ENCODE data around the gene KIF26B.
"Not testable (repeated sequence)": the region's sequence is repeated elsewhere in the genome, so short reads cannot be mapped to it uniquely, and the experiment has no call there.

KIF26B gene

DNA sequence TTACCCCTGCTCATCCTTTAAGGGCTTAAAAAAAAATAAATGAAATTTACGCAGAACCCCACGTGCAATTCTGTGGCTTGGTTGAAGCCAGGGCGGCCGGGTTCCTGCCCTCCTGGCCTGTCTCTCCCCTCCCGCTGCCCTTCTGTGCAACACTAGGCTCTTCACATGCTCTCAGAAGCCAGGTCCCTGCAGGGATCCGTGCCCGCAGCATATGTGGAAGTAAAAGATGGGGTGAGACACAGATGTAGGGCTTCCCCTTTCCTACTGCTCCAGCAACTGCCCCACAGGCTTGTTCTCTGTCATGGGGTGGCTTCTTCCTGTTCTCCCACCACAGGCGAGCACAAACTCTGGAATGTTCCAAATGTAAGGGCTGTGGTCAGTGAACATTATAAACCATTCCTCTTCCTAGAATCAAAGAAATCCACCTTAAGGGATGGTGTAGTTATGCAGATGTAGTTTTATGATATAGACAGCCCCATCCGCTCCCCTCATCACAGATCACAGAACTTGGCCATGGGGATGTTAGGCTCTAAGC is 535.4 kb downstream of the KIF26B start:
- DNase-seq = no peak

DNA sequence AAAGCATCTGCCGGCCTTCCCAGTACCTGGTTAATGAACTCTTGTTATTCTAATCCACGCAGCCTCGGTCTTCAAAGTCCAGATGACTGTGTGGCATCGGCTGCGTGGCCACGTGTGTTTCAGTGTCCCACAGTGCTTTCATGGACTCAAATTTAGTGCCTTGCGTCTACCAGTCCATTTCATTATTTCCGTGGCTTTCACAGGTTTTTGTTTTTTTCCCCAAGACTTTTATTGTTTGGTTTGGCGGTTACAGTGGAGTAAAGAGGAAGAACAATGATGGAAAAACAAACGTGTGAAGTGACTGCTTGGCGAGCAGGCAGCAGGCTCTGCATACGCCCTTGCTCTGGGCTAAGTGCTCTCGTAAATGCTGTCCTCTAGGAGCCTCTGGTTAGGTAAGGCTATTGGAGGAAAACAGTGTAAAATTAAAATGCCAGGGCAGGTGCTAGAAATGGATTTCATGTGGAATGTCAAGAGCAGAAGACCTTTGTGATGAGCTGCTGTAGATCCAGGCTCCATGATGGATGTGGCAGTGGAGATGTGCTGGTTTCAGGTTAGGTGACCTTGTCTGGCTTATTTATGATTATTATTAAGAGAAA is 536.3 kb downstream of the KIF26B start:
- no peak for DNase-seq

DNA sequence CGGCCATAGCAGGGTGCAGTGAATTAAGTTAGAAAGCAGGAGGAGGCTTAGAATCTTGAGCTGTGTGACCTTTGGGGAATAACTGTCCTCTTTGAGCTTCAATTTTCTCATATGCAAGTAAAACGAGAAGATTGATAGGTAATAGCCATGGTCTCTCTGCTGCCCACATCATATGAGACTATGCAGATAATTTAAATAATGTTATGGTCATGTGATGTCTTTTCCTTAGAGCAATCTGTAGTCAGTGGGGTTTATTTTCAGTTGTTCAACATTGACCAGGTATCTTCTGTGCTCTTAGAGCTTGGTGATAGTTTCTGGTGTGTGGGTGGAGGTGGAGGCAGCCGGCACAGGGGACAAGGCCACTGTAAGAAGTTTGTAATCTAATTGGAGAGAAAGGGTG is 537.1 kb downstream of the KIF26B start:
- DNase-seq = no peak

DNA sequence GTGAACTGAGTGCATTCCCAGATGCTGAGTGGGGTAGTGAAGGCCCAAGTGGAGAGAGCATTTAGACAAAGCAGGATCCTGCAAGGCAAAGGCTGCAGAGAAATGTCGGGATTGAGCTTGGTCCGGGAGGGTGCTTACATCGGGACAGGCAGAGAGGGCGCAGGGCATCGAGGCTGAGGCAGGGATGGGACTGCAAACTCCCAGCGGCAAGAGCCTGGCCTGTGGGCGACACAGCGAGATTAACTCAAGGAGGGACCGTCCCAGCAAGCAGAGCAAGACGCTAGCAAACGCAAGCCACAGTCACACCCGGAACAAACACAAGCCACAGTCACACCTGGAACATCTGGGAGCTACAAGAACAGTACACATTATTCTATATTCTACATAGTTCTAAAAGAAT is 537.5 kb downstream of the KIF26B start:
- DNase-seq = no peak

DNA sequence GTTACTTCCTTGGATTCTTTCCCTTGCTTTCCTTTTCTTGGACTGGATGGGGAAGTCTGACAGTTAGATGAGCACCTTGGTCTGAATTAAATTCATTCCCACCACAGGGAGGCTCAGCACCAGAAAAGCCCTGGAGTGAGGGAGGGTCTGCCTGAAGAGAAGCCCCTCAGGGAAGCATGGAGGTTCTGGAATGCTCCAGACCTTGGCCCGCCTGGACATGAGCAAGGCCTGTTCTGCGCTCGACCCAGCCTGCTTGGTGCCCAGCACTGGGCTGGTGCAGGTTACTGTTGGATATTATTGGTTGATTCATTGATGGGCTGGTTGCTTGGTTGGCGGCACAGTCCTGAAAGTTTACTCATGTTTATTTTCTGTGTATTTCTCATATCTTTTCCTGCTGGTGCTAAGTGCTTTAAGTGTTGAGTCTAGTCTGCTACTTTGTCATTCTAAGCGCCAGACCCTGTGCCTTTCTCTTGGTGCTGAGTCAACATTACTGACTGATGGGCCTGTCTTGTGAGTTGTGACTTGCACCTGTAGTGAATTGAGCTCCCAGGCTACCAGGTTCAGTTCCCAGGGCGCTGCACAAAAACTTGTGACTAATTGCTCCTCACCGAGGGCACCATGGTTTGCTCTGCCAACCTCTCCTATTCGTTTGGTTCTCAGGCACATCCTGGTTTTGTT is 538.5 kb downstream of the KIF26B start:
- DNase-seq = no peak

DNA sequence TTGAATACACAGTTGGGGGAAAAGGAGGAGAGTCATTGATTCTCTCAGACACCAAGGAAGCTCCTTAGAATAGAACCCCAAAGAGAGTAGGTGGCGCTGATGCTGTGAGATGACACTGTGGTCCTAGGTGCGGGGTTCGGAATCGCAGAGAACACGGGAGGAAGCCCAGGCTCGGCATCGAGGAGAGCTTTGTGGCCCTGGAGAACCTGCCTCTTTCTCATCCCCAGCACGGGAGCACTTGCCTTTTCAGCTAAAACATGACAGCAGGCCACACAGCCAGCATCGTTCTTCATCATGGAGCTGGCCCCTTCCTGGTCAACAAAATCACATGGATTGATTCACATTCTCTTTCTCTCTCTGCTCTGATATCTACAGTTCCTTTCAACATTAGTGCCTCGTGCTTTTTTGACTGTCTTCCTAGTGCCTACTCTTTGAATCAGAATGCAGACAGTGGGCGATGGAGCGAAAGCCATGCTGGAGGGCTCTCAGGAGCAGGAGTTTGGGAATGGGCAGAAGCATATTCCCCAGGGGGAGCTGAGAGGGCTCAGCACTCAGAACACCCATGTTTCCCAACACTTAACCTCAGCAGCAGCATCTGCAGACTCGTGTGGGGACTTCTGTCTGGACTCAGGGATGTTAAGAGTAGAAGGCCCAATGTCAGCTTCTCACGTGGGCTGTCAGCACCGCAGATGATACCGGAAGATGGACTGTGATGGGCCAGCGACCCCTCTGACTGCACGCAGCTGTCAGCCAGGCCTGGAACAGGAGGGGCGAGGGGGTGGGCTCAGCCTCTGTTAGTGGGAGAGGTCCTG is 539.4 kb downstream of the KIF26B start:
- no peak for DNase-seq

DNA sequence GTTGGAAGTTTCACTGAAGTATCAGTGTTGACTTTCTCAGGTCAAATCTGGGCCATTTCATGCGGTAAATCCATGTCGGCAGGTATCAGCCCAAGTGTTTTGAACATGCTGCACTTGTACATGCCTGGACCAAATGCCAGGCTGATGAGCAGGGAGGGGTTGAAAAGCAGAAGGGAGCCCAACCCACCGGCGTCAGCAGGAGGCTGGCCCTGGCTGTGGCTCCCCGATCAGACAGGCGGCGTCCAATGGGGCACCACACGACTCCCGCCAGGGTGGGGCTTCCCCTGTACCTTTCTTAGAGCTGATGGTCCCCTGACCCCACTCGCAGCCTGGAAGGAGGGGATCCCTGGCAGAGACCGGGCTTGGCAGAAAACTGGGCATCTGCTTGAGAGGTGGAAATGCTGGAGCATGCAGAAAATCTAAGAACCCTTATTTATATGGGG is 540.0 kb downstream of the KIF26B start:
- DNase-seq = no peak

DNA sequence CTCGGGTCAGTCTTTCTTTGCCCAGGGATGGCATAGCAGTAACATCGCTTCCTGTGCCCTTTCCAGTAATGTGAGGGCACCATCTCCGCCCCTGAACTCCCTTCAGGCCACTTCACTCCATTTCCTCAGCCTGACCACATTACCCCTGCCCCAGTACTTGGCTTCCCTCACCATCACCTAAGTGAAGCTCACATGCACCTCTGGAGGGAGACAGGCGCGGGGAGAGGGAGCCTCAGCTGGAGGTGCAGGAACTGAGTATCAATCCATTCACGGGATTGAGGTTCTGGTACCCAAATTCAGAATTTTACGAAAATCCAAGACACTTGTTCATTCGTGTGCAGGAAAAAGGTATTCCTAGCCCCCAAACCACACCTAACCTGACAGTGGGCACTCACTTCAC is 540.4 kb downstream of the KIF26B start:
- no peak for DNase-seq

DNA sequence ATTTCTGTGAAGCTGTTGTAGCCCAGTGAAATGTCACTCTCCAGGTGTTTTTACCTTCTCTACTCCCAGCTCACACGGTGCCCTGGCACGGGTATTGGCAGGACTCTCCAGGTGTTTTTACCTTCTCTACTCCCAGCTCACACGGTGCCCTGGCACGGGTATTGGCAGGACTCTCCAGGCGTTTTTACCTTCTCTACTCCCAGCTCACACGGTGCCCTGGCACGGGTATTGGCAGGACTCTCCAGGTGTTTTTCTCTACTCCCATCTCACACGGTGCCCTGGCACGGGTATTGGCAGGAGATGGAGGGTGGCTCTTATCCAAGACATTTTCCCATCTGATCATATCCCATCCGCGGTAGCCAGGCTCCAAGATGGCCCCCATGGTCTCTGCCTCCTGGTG is 540.9 kb downstream of the KIF26B start:
- not testable (repeated sequence) for DNase-seq

DNA sequence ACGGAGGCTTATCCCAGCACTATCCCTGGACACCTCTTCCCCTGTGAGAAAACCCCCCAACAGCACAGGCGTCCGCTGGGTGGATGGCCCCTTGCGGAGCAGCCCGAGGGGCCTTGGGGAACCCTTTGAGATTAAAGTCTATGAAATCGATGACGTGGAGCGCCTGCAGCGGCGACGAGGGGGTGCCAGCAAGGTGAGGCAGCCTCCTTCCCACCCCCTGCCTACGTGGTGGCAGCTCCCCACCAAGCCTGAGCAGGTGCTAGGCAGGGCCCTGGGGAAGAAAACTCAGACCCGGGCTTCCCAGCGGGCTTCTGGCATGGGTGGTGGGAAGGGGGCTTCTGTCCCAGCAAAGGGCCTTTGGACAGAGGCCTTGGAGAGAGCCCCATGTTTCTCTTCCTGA is 543.3 kb downstream of the KIF26B start:
- DNase-seq = no peak

DNA sequence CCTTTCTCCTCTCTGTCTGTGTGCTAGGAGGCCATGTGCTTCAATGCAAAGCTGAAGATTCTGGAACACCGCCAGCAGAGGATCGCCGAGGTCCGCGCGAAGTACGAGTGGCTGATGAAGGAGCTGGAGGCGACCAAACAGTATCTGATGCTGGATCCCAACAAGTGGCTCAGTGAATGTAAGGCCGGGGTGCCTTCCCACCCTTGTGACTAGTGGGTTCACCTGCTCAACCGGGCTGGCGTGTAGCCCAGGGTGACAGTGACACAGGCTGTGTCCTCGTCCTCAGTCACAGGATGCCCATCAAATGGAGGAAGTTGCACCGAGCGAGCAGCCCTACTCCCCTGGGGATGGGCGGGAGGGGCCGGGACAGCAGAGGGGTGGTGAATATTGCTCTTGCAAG is 544.1 kb downstream of the KIF26B start:
- DNase-seq = no peak

DNA sequence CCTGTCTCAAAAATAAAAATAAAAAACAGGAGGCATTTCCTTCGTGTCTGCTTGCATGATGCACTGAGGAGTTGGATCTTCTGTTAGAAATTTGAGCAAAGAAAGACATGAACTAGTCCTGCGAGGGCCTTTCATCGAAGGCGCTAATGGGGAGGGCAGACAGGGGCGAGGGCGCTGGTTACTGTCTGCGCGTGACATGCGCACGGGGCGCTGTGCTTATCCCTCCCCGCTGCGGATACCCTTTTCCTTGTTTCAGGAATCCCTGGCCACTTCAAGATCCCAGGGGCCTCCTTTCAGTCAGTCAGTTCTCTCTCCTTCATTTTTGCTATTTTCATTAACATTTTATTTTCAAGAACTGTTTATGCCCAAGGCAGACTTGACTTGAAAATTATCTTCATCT is 545.8 kb downstream of the KIF26B start:
- no peak for DNase-seq

DNA sequence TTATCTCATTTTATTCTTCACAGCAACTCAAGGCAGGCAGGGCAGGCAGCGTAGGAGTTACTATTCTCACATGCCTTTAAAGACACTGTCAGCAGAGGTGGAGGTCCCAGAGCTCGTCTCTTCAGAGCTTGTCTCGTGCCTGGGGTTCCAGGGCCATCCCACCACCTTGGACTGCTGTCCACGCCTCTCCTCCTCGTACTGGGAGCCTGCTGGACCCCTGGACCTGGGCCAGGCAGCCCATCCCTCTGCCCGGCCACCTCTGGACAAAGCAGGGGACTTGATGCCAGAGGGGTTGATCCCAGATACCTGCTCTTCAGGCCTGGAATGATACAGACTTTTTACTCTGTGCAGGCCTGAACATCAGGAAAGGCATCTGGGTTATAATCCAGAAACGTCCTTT is 546.8 kb downstream of the KIF26B start:
- no peak for DNase-seq

DNA sequence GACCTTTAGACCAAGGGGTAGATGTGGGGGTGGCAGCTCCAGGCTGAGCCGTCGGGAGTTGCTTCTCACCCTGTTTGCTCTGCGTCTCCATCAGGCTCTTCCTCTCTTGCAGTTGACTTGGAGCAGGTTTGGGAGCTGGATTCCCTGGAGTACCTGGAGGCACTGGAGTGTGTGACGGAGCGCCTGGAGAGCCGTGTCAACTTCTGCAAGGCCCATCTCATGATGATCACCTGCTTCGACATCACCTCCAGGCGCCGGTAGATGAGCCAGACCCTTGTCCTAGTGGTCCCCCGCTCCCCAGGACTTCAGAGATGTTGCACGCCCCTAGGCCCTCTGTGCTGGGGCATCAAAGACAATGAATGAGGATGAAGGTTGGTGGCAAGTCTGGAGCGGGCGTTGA is 547.6 kb downstream of the KIF26B start:
- DNase-seq = no peak

DNA sequence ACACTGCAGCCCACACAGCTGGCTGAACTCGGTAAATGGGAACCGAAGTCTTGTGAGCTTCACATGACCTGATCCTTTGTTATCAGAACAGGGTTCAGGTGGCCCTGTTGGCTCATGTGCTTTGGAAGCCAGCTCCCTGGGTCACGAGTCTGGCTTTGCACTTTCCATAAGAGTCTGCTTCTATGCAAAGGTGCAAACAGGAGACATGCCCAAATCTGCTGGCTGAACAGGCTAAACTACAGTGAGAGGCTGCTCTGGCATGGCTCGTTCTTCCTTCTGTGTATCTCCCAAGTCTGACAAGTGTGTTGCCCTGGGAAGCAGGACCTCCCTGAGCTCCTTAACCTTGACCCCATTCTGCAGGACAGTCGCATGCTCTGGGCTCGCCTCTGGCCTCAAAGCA is 549.6 kb downstream of the KIF26B start:
- no peak for DNase-seq

DNA sequence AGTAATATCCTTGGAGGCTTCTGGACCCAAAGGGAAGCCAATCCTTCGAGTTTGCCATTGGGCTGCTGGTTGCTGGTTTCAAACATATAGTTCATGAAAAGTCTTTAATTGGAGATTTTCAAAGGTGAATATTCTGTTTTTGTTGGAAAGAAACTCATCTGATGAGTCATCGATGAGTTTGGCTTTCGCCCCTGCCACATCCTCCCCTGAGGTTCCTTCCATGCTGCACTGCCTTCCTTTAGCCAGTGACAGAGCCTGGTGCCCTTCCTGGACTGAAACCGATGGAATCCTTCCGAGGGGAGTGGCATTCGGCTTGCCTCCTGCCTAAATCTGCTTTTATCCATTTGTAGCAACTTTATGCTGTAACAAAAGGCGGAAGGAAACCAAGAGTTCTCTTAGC is 550.0 kb downstream of the KIF26B start:
- DNase-seq = no peak

DNA sequence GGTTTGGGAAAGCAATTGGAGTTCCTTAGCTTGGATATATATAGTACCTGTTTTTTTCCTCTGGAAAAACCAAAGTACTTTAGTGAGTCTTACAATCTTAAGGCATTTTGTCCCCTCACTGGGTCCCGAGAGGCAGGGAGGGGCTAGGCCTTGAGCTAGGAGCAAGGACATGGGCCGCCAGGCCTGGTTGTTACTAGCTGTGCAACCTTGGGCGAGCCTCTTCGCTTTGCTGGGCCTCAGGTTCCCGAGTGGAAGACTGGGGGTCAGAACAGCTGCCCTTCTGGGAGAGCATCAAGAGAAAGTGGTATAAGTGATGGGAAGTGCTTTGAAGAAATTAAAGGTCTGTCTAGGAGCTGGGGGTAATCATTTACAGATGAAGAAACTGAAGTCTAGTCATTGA is 553.2 kb downstream of the KIF26B start:
- no peak for DNase-seq

DNA sequence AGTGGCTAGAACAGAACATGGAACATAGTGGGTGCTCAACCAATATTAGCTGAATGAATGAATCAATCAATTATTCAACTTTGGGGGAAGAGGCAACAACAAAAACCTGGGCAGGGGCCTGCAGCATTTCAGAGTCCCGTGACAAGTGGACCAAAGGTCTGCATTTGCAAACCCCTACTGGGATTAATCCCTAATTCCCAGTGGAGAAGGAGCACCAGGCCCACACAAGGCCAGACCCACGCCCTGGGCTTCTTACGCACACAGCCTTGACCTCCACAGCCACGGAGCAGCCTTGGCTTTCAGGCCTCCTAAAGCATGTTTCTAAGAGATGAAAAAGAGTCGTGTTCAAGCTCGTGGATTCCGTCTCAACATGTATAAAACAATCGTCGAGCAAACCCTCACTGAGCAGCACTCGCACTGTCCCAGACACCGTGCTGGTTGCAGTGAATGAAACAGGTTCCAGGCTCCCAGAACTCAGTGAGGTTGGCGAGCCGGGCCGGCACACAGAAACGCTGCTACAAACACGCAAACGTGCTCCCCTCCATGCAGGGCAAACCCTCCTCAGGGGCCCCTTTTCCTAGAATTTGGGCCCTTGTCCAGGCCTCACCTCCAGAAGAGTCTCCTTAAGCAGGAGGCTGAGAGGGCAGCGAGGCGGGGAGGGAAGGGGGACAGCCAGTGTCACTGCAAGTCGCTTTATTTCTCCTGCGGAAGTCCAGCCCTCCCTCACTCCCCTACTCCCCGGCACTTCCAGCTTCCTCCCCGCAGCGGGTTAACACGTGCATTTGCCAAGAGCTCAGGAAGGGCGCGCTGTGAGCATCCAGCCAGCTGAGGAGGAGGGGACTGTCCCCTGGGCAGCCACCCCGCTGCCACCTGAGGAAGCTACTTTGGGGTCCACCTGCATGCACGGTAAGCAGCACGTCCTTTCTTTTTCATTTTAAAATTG is 556.4 kb downstream of the KIF26B start:
- DNase-seq = no peak

DNA sequence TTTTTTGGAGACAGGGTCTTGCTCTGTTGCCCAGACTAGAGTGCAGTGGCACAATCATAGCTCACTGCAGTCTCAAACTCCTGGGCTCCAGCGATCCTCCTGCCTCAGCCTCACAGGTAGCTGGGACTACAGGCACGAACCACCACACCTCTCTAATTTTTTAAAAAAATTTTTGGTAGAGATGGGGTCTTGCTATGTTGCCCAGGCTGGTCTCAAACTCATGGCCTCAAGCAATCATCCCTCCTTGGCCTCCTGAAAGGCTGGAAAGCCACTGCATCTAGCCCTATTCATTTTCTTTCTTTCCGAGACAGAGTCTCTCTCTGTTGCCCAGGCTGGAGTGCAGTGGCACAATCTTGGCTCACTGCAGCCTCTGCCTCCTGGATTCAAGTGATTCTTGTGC is 559.2 kb downstream of the KIF26B start:
- DNase-seq = not testable (repeated sequence)

DNA sequence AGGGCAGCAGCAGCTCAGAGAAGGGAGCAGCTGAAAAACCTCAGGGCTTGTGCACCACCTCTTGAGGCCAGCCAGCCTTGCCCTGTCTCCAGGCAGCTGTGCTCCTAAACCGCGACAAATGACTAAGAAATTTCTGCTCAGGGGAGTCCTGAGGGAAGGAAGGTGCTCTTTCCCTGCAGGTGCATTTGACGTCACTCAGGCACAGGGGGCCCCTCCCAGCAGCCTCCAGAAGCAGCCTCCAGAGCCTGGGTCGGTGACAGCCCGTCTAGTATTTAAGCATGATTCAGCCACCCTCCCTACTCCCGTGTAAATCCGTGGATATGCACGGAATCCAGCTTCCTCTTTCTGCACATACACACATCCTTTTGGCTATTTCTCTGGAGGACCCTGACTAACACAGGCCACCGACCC is 560.5 kb downstream of the KIF26B start:
- no peak for DNase-seq

DNA sequence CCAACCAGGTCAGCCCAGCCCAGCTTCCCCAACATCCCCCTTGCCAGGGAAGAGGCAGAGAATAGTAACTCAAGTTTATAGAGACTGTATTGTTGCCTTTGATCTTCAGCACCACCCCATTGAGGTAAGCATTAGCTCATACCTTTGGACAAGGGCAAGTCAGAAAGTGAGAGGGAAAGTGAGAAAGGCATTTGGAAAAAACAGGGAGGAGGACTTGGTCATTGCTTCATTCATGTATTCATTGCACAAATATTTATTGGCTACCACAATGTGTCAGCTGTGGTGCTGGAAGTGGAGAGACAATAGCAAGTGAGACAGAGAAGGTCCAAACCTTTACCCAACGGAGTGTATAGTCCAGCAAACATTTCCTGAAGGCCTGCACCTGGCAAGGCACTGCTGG is 561.2 kb downstream of the KIF26B start:
- no peak for DNase-seq

DNA sequence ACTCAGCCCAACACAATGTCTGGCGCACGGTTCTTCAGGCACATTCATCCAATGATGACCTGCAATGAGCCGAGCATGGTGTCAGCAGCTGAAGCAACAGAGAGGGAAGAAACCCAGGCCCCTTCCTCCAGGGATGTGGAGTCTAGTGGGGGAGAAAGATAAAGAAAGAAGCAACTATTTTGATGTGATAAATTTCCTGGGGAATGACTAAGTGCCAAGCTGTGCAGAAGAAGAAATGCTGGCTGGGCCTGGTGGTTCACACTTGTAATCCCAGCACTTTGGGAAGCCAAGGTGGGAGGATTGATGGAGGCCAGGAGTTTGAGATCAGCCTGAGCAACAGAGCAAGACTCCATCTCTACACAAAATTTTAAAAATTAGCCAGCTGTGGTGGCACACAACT is 561.8 kb downstream of the KIF26B start:
- no peak for DNase-seq

DNA sequence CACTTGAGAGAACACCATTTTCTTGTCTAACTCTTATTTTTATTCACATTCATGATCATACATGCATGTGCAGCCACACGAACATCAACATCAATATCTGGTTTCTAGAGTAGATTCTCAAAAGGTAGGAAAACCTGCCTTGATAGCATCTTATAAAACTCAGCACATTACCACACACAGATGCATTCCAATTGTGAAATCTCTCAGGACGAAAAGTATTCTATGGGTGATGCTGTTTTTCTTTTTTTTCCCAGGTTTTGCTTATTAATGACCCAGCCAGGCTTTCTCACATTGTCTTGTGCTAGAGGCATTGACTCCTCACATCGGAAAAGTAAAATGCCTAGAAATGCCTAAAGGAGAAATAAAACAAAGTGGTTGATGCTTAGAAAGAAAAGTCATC is 562.8 kb downstream of the KIF26B start:
- DNase-seq = no peak
